ENCODE data around the gene FAR1.
"Not testable (repeated sequence)": the region's sequence is repeated elsewhere in the genome, so short reads cannot be mapped to it uniquely, and the experiment has no call there.

Gene FAR1

DNA sequence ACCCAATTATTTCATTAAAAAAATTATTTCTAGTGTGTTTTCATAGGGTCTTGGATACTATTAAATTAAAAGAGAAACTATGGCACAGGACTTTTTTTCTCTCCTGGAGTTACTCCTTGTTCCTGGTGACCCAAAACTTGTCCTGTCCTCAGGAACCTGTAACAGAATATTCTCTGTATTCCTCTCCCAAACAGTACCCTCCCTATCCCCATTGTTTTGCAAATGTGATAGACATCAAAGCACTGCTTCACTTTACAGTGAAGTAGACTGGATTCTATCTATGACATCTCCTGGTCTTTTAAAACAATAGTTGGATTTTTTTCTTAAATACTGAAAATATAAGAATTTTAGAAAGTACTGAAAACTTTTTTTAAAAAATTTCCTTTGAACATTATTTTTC, 37.2 kb downstream of the FAR1 start:
- no peak for DNase-seq (ENCODE audit: low read depth in 2 of 2, low spot score in 1 of 2)

DNA sequence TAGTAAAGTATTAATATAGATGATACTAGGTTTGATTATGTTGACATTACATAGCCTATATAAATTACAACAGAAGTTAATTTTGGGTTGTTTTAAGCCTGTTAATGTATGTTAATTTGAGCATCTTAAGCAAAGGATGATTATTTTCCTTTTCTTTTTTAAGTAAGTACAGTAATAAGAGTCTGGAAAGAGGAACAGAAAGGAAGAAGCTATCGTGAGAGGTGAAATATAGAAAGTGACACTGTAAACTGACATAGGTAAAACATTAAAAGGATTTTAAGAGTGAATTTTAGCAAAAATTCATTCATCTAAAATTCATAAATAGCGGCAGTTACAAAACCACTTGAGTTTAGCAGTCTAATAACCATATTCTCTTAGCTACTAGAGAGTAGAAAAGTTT, 45.5 kb downstream of the FAR1 start:
- DNase-seq (ENCODE audit: low read depth in 2 of 2, low spot score in 1 of 2): no peak

DNA sequence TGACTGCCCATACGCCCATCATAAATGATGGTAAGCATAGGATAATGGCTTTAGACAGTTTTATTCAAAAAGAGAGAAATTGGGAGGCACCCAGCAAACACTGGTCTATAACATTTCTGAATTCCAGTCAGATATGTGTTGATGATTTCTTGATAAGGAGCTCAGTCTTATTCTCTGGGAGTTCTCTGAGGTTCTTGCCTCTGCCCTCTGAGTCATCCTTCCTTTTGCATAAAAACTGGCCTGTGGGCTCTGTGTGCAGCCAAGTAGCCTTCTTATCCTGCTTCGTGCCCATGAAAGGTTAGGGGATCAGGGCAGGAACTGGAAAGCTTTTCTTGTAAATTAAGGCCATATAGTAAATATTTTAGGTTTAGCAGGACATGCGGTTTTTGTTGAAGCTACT, 48.9 kb downstream of the FAR1 start:
- no peak for DNase-seq (ENCODE audit: low read depth in 2 of 2, low spot score in 1 of 2)

DNA sequence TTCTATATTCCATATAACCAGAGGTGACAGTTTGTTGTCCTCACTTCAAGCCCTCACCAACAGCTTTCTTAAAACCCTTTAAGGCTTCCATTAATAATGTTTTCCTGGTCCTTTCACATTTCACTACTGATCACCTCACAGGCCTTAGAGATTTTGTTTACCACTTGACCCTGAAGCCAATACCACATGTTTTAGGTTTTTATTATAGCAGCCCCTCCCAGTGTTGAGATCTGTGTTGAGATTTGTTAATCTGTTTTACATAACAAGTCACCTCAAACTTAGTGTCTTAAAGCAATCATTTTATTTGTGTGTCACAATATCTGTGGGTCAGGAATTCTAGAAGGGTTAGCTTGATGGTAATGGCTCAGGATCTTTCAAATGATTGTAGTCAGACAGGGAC, 49.9 kb downstream of the FAR1 start:
- no peak for DNase-seq (ENCODE audit: low read depth in 2 of 2, low spot score in 1 of 2)

DNA sequence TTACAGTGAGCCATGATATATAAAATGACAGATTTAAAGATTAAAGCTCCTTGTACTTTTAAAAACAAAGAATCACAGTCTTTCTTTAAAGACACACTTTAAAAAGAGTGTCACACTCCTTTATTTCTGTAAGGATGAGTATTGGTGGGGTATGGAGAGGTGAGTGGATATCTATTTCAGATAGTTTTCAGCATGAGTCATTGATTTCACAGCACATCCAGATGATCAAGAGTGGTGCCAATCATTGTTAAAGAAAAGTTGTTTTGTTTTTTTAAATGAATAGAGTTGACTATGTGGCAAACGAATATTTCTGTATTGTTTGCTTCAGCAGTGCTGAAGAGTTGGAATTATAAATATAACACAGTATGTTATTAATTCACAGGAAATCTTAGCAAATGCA, 52.5 kb downstream of the FAR1 start:
- DNase-seq (ENCODE audit: low read depth in 2 of 2, low spot score in 1 of 2): no peak

DNA sequence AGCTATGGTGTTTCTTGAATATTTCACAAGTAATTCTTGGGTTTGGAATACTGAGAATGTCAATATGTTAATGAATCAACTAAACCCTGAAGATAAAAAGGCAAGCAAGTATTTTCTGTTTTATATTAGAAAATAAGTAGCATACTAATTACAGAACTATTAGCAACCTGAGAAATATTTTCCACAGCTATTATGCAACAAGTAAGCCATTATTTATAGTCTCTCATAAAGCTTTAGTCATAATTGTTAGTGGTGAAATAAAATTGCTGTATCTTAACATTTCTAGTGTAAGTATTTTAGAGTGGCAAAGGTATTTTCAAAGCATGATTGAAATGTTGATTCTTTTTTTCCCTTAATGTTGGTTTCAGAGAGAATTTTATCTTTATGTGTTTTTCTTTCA, 53.3 kb downstream of the FAR1 start:
- no peak for DNase-seq (ENCODE audit: low read depth in 2 of 2, low spot score in 1 of 2)

DNA sequence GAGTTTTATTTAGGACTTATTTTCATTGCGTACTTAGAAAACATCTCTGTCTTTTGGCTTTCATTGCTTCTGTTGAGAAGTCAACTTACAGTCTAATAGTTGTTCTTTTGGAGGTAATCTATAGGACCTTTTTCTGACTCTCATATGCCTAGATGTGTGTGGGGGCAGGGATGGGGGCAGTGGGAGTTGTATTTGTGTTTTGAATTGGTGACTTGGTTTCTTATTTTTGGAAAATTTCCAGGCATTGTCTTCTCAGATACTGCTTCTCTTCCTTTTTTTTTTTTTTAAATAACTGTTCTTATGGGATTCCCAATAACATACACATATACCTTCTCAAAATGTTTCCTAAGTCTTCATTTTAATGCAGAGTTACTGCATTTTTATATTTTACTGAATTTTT, 58.0 kb downstream of the FAR1 start:
- no peak for DNase-seq (ENCODE audit: low read depth in 2 of 2, low spot score in 1 of 2)

DNA sequence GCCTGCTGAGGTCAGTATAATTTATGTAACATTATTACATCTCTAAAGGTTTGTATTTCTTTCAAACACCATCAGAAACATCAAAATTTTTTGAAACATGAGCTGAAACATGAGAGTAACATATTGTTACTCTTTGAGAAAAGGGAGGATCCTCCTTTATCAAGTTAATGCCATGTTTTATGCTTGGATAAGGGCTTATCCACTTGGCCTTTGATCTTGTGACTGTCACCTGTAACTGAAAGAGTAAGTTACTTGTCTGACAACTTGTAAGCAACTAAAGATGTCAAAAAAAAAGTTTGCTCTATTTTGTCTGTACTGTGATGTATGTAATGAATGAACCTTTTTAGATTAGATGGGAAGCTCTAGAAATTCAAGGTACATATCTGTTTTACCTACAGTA, 59.6 kb downstream of the FAR1 start:
- no peak for DNase-seq (ENCODE audit: low read depth in 2 of 2, low spot score in 1 of 2)

DNA sequence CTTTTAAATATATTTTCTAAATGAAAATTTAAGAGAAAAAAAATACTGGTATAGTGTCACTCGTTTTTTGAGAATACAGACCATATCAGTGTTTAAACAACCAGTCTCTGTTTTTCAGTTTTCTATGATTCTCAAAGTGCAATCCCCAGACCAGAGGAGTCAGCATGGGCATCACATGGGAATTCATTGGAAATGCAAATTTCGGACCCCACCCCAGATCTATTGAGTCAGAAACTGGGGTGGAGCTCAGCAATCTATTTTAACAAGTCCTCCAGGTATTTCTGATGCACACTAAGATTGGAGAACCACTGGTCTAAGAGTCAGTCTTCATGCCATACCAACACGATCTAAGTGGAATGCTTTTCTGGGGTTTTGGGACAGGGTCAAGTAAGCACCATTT, 66.1 kb downstream of the FAR1 start:
- no peak for DNase-seq (ENCODE audit: low read depth in 2 of 2, low spot score in 1 of 2)

DNA sequence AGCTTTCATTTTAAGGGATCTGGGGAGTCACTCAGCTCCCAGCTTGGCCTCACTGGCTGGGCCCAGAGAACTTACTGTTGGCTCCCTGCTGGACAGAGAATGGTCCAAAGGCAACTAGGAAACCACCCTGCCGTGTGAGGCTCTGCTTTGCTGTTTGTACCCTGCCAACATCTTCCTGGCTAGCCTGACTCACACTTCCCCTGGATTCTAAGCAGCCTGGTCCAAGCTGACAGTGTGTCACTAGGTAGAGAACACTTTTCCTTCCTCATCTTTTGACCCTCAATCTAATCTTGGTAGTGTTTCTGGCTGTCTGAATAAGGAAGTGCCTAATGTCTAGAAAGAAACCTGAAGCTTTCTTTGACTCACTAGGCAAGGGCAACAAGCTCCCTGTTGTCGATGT, 76.7 kb downstream of the FAR1 start:
- DNase-seq (ENCODE audit: low read depth in 2 of 2, low spot score in 1 of 2): no peak

DNA sequence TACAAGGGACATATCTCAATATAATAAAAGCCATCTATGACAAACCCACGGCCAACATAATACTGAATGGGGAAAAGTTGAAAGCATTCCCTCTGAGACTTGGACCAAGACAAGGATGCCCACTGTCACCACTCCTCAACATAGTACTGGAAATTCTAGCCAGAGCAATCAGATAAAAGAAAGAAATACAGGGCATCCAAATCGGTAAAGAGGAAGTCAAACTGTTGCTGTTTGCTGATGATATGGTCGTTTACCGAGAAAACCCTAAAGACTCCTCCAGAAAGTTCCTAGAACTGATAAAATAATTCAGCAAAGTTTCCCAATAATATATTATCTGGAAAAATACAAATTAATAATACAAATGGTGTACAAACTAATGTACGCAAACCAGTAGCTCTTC, 84.8 kb downstream of the FAR1 start:
- not testable (repeated sequence) for DNase-seq (ENCODE audit: low read depth in 2 of 2, low spot score in 1 of 2)

DNA sequence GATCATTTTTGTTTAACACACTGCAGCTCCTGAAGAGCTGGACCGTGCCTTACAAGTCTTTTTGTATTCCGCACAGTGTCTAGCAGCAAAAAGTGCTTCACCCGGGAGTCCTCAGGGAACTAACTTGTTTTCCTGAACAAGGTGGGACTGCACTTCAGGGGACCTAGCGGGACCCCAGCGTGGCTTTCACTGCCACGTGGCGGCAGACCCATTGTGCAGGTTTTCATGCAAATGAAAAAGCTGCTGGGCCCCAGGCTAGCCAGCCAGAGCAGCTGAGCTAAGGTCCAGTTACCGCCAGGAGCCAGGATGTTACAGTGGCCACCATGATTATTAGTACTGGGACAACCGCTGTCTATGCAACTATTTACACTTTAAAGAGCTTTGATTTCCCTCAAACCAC, 90.6 kb downstream of the FAR1 start:
- DNase-seq (ENCODE audit: low read depth in 2 of 2, low spot score in 1 of 2): no peak

DNA sequence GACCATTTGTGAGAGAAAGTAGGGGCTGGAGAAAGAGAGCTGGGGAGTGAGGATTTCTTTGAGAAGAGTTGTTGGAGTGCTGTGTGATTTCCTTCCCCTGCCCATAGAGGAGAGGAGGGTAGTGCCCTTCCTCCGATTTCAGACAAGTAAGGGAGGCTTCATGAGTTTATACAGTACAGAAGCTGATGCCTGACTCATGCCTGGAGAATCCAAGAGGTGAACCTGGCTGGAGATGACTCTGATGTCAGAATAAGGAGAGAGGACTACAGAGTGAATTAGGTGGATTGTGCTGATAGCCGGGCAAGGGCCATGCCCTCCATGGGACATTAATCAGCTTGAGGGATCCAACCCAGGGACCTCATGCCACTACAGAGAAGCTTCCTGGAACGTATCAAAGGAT, 91.6 kb downstream of the FAR1 start:
- DNase-seq (ENCODE audit: low read depth in 2 of 2, low spot score in 1 of 2): no peak

DNA sequence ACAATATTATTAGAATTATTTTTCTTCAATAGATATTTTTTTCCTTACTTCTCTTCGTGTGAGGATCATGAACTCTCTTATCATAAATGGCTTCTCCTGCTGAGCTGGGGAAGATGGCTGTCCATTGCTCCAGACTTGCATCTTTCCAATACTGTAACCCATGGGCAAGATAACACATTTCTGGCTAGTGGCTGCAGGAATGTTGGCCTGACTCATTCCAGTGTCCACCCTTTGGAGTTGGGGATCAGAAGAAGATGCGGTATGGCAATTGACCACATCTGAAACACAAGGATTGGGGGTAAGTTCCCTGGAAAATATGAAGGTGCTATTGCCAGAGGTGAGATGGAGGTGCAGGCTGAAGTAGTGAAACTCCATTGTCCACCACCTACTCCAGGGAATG, 92.8 kb downstream of the FAR1 start:
- DNase-seq (ENCODE audit: low read depth in 2 of 2, low spot score in 1 of 2): no peak

DNA sequence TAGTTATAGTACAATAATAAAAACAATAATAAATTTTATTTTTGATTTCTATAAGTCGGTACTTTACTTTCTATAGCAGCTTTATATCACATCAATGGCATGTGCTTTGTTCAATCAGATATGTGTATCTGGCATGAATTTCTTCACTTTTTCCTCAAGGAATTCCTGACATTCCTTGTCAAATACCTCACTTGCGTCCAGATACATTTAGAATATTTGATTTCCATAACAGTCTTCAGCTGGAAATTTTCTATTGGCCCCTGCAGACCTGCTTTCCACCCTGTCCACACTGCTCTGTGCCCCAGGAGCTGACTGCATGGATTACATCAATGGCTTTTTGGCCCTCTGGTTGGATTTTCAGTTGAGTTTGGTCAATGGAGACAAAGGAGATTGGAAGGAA, 93.2 kb downstream of the FAR1 start:
- DNase-seq (ENCODE audit: low read depth in 2 of 2, low spot score in 1 of 2): no peak

DNA sequence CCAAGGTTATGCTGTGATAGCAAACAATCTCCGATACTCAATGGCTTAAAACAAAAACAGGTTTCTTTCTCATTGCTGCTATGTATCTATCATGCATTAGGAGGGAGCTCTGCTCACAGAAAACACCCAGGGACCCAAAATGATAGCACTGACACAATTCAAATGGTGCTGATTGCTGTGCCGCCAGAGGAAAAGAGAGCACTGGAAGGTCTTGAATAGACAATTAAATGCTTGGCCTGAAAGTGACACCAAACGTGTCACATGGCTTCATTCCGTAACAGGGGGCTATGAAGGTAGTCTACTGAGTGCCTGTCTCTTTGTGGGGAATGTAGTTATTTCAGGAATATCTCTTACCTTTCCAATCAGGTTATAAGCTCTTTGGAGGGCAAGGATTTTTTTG, 94.2 kb downstream of the FAR1 start:
- no peak for DNase-seq (ENCODE audit: low read depth in 2 of 2, low spot score in 1 of 2)

DNA sequence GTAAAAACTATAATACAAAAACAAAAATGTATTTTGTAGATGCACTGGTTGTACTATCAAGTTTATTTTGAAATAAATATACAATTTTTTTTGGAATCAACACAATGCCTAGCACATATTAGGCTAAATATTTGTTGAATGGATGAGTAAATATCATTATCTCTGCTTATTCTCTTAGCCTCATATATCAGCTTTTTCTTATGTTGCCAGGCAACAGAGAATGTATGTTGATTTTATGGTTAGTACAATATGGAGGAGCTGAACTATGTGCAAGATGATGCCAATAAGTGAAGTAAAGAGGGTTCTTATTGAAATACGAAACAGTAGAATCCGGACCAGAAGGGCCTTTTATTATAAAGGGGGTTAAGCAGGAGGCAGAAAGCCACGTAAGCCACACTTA, 94.9 kb downstream of the FAR1 start:
- no peak for DNase-seq (ENCODE audit: low read depth in 2 of 2, low spot score in 1 of 2)

DNA sequence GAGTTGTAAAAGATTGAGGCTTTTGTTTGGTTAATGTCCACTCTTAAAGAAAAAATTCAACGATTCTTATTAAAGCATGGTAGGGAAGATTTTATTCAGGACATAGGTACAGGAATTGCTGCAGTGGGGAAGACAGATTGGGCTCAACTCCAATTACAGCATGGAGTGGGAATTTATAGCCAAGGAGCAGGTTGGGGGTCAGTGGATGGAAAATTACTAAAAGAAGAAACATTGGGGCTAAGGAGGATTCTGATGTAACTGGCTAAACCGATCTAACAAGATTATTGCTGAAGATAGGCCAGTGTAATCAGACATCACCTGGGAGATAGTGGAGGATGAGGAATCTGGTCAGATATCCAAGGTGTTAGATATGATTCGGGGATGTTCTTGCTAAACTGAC, 97.4 kb downstream of the FAR1 start:
- no peak for DNase-seq (ENCODE audit: low read depth in 2 of 2, low spot score in 1 of 2)

DNA sequence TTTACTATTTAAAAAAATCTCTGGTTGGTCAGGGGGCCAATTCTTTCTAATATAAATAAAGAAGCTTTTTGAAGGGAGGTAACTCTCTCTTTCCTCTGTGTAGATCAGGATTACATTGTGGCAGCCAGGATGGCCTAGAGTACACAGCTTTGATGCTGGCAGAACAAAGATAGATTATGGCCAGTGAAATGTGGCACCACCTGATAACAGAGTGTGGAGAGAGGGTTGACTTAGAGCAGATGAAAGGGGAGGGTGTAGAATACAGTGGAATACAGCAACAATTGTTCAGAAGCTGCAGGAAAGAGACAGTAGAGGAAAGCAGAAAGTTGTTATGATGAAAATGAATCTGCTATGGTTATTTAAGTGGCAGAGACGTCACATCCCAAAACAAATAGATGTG, 99.0 kb downstream of the FAR1 start:
- no peak for DNase-seq (ENCODE audit: low read depth in 2 of 2, low spot score in 1 of 2)

DNA sequence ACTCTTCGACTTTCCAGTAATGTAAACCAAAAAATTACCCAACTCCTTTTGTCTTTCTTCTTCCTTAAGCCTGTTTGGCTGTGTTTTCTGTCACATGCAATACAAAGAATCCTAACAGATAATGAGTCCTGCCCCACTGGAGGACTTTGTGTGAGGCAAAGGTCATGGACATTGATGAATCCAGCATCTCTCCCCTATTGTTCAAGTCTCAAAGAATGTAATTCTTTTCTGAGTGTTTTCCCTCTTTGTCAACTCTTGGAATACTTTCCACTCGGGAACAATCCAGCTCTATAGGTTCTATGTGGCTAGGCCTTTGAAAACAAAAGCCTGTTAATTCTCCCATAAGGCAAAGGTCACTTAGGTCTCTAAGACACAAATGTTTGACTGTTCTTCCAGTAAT, 100.7 kb downstream of the FAR1 start:
- no peak for DNase-seq (ENCODE audit: low read depth in 2 of 2, low spot score in 1 of 2)

DNA sequence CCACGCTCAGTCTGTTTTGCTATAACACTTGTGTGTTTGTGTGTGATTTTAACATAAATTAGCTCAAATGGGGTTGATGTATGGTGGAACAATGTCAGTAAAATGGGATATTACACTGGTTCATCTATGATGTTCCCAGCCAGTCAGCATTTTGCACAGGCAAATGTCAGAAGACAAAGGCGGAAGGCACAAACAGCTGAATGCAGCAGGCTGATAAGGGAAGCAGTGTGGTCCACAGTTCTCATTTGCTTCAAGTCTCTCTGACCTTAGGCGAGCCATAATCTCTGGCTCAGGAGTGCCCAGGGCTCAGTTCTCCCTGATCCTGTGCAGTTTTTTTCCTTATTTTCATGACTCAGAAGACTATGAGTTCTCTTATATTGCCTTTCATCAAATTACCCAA, 102.7 kb downstream of the FAR1 start:
- DNase-seq (ENCODE audit: low read depth in 2 of 2, low spot score in 1 of 2): no peak

DNA sequence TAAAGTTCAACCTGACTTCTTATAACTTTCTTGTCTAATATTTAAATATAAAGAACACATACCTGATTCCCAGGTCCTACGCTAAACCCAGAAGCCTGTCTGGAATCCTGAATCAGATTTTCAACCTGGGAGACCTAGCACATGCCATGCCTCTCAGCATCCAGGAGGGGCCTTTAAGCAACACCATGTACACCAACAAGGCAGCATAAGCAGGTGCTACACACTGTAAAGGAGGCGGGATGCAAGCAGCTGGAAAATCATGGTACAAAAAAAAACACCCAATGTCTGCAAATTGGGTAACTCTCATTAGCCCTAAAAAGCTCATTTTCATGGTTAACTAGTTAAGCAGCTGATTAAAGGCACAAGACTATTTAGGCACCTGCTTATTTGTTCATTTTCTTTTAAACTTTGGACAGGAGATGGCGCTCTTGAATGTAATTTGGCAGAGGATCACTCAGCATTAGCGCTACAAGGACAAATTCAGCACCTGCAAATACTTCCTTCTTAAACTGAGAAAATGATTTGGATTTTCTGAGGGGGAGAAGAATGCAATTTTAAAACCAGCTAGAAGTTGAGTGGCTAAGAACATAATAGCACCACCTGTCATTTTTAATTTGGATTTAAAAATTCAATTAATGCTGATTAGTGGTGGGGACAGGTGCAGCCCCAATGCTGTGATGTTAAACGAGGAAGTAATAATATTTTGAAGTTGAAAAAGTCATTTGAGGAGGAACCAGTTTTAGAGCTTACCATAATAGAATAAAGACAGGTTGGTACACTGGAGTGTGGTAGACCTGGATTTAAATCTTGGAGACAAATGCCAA, 104.0 kb downstream of the FAR1 start:
- DNase-seq (ENCODE audit: low read depth in 2 of 2, low spot score in 1 of 2): no peak

DNA sequence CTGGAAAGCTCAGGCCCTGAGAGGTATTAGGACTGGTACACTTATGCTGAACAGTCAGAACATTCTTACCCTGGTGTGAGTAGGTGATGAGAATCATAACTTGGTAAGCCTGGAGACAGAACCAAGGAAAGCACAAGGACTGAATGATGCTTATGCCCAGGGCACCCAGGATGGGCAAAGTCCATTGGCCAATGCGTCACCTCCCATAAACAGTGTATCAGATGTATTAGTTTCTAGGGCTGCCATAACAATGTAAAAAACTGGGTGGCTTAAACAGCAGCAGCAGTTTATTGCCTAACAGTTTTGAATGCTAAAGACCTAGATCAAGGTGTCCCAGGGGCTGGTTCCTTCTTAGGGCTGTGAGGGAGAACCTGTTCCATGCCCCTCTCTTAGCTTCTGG, 107.0 kb downstream of the FAR1 start:
- no peak for DNase-seq (ENCODE audit: low read depth in 2 of 2, low spot score in 1 of 2)

Data from stimulated activated CD8-positive, alpha-beta memory T cell treated with anti-CD3 and anti-CD28 coated beads, Interleukin-4, amount 100 ng/mL, for 4 hours (primary cell).